ENCODE results near the gene RAD50. TPM values are rescaled to one million over a fixed set of nuclear protein-coding genes. Genes with fewer than 3 reads are reported as not detected.
A peak's percentile ranks its signal among the peaks of the same experiment; 100 is the strongest.

The RAD50 gene
- total RNA-seq, 1 donor from 2014 or later, result 48.2 TPM

DNA sequence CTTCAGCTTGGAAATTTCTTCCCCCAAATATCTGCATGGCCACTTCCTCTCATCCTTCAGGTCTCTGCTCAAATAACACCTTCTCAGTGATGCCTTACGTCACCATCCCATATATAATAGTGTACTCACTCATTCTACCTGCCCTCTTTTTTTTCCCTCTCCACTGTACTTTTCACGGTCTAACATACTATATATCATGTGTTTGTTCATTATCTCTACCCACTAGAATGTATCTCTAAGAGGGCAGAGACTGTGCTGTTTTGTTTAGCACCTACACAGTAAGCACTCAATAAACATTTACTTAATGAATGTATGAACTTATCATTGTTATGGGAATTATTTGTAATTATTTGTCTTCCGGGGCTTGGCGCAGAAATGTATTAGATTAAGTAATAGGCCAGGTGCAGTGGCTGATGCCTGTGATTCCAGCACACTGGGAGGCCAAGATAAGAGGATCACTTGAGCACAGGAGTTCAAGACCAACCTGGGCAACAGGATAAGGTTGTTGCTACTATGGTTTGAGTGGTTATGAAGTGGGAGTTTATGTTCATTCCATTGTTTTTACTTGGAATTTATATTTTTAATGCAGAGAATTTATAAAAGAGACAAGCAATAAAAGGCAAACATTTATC is 95.2 kb downstream of the RAD50 start:
- no peaks in the 10 kb centered on the region for H3K36me3 Mint-ChIP-seq
- H3K27ac Mint-ChIP-seq, result no peak overlapping the region
- no peak overlapping the region for H3K4me3 Mint-ChIP-seq
- Histone ChIP-seq H3K9ac (no peak overlapping the region), H2AFZ (replicated peaks) (no peak overlapping the region), H3K79me2 (ENCODE audit: low read depth) (no peaks in the 10 kb centered on the region), H3K4me2 (no peak overlapping the region), H3K27me3 (peaks cover 37% of the 10 kb centered on the region), H3F3A (ENCODE audit: low read depth) (no peaks in the 10 kb centered on the region), H3K27ac (no peak overlapping the region), H3K4me3 (no peak overlapping the region), H3K4me1 (peaks cover 10% of the 10 kb centered on the region), H3K9me3 (ENCODE audit: low read depth) (no peaks in the 10 kb centered on the region), H4K20me1 (ENCODE audit: low read depth) (no peaks in the 10 kb centered on the region), H3K36me3 (no peaks in the 10 kb centered on the region)
- DNase-seq (ENCODE audit: low spot score), result no peak
- peaks cover 13% of the 10 kb centered on the region for H3K9me3 Mint-ChIP-seq
- peaks cover 25% of the 10 kb centered on the region for H3K27me3 Mint-ChIP-seq (ENCODE audit: insufficient read depth, low read depth)
- TF ChIP-seq EZH2phosphoT487 (IDR thresholded peaks at IDR 0.05) (no peak), EZH2 (IDR thresholded peaks at IDR 0.05) (no peak)
- TF ChIP-seq, protein P1, sequence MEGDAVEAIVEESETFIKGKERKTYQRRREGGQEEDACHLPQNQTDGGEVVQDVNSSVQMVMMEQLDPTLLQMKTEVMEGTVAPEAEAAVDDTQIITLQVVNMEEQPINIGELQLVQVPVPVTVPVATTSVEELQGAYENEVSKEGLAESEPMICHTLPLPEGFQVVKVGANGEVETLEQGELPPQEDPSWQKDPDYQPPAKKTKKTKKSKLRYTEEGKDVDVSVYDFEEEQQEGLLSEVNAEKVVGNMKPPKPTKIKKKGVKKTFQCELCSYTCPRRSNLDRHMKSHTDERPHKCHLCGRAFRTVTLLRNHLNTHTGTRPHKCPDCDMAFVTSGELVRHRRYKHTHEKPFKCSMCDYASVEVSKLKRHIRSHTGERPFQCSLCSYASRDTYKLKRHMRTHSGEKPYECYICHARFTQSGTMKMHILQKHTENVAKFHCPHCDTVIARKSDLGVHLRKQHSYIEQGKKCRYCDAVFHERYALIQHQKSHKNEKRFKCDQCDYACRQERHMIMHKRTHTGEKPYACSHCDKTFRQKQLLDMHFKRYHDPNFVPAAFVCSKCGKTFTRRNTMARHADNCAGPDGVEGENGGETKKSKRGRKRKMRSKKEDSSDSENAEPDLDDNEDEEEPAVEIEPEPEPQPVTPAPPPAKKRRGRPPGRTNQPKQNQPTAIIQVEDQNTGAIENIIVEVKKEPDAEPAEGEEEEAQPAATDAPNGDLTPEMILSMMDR (IDR thresholded peaks at IDR 0.05), result no peak
- H3K4me1 Mint-ChIP-seq, result peaks cover 3% of the 10 kb centered on the region

DNA sequence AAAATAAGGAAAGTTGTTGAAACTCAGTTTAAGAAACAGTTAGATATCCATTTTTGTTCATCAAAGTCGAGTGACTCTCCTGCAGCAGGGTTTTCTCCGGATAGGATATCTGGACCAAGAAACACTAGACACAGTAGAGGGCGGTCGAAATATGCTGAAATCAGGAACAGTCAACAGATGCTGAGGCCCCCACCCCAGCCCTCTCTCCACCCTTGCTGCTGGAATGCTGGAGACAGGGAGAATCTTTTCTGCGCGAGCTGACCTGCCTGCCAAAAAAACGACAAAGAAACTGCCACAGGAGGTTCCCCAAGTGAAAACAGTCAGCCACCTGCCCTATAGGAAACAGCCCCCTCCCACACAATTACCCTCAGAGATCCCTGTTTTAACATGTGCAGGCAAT is 96.9 kb downstream of the RAD50 start:
- TF ChIP-seq, protein P1 (IDR thresholded peaks at IDR 0.05), result no peak
- TF ChIP-seq EZH2 (IDR thresholded peaks at IDR 0.05) (no peak), EZH2phosphoT487 (IDR thresholded peaks at IDR 0.05) (no peak)
- H3K27ac ChIP-seq, result no peak overlapping the region
- Mint-ChIP-seq H3K36me3 (no peaks in the 10 kb centered on the region), H3K27ac (no peak overlapping the region), H3K9me3 (peaks cover 3% of the 10 kb centered on the region), H3K4me1 (peaks cover 3% of the 10 kb centered on the region), H3K4me3 (no peak overlapping the region), H3K27me3 (ENCODE audit: insufficient read depth, low read depth) (peaks cover 33% of the 10 kb centered on the region)
- H3K79me2 ChIP-seq (ENCODE audit: low read depth), result no peaks in the 10 kb centered on the region
- H3K36me3 ChIP-seq, result no peaks in the 10 kb centered on the region
- no peak overlapping the region for H3K9ac ChIP-seq
- H3K4me2 ChIP-seq, result peak overlapping the region; percentile 40
- no peaks in the 10 kb centered on the region for H3K9me3 ChIP-seq (ENCODE audit: low read depth)
- peak; percentile 33 for DNase-seq (ENCODE audit: low spot score)
- H3K4me1 ChIP-seq, result peaks cover 10% of the 10 kb centered on the region
- H3F3A ChIP-seq (ENCODE audit: low read depth), result no peaks in the 10 kb centered on the region
- peaks cover 46% of the 10 kb centered on the region for H3K27me3 ChIP-seq
- H4K20me1 ChIP-seq (ENCODE audit: low read depth), result no peaks in the 10 kb centered on the region
- H3K4me3 ChIP-seq, result no peak overlapping the region
- peak overlapping the region; percentile 32 for H2AFZ ChIP-seq (replicated peaks)

DNA sequence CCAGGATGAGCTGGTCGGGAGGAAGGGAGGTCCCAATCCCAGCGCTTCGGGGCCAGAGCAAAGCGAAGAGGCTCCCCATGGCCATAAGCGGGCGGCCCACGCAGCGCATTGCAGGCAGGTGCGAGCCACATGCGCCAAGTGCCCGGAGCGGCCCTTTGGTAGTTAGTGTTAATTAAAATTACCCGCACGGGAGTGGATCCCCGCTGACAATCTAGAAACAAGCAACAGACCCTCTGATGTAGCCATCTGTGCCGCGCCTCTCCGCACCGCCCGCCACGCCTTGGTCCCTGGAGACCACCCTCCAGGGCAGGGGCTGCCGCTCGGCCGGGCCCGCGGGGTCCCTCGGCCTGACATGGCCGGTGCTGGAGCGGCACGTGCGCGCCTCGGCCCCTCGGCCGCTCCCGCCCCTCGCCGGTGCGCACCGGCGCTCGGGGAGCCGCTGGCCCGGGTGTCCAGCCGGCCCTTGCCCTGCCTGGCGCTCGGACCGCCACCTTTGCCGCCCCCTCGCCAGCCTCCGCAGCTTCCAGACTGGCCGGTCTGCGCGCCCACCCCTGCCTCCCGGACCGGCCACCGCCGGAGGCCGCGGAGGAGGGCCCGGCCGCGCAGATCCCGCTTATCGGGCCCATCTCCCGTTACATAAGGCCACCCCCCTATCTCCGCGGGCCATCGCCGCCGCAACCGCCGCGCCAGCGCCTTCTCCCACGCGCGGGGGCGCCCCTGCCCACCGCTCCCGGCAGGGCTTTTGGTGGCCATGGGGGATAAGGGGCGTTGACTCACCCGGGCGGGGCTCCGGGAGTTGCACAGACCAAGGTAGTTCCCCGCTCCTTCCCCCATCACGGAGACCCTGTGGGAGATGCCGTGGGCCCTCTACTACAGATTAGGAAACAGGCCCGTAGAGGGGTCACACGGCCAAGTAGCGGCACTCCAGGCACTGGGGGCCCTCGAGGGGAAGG is 99.3 kb downstream of the RAD50 start:
- peaks cover 10% of the 10 kb centered on the region for H3K4me1 ChIP-seq
- H2AFZ ChIP-seq (replicated peaks), result peak overlapping the region; percentile 96
- Mint-ChIP-seq H3K9me3 (peaks cover 2% of the 10 kb centered on the region), H3K4me1 (peaks cover 5% of the 10 kb centered on the region), H3K4me3 (peak overlapping the region; percentile 71), H3K36me3 (no peaks in the 10 kb centered on the region), H3K27me3 (ENCODE audit: insufficient read depth, low read depth) (peaks cover 33% of the 10 kb centered on the region), H3K27ac (no peak overlapping the region)
- H3K9me3 ChIP-seq (ENCODE audit: low read depth), result no peaks in the 10 kb centered on the region
- H3K36me3 ChIP-seq, result no peaks in the 10 kb centered on the region
- no peak overlapping the region for H3K9ac ChIP-seq
- H3F3A ChIP-seq (ENCODE audit: low read depth), result no peaks in the 10 kb centered on the region
- no peaks in the 10 kb centered on the region for H4K20me1 ChIP-seq (ENCODE audit: low read depth)
- H3K4me3 ChIP-seq, result peak overlapping the region; percentile 31
- H3K27ac ChIP-seq, result no peak overlapping the region
- TF ChIP-seq EZH2phosphoT487 (IDR thresholded peaks at IDR 0.05) (peak; percentile 37), EZH2 (IDR thresholded peaks at IDR 0.05) (peak; percentile 74)
- TF ChIP-seq, protein P1 (IDR thresholded peaks at IDR 0.05), result peak; percentile 28
- peak; percentile 63 for DNase-seq (ENCODE audit: low spot score)
- peak overlapping the region; percentile 62 for H3K4me2 ChIP-seq
- H3K79me2 ChIP-seq (ENCODE audit: low read depth), result no peaks in the 10 kb centered on the region
- H3K27me3 ChIP-seq, result peaks cover 46% of the 10 kb centered on the region
